ENCODE results near the gene OR51V1.
"Not testable (repeated sequence)": the region's sequence is repeated elsewhere in the genome, so short reads cannot be mapped to it uniquely, and the experiment has no call there.

The OR51V1 gene

DNA sequence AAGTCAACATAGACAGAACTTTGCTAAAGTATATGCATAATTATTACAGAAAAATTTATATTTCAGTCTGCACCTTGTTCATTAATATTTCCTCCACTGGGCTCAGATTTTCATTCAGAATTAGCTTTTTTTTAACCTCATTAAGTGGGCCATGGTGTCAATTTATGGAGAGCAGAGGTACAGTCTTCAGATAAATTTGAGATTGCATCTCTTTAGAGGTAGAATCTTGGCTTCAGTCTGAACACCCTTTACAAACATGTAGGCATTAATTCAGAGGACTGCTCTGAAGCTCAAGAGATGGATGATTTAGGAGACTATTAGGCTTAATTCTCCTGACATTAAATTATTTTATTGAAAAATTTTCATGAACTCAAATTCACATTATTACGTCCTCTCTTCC, 29.8 kb upstream of the OR51V1 start:
- DNase-seq: no peak

DNA sequence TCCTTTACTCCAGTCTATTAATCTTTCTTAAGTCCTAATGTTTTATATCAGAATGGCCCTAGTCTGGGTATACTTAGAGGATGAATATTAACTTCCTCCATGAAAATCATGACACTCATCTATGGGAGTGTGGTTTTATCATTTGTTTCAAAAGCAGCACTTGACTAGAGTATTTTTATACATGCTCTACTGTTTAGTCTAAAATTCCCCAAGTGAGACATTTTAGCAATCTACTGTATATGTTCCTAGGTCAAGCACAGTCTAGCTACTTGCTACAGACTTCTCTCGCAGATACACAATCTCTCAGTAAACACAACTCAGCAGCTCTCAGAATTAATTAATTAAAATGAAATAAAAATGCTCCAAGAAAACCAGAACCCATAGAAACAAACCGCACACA, 29.3 kb upstream of the OR51V1 start:
- no peak for DNase-seq

DNA sequence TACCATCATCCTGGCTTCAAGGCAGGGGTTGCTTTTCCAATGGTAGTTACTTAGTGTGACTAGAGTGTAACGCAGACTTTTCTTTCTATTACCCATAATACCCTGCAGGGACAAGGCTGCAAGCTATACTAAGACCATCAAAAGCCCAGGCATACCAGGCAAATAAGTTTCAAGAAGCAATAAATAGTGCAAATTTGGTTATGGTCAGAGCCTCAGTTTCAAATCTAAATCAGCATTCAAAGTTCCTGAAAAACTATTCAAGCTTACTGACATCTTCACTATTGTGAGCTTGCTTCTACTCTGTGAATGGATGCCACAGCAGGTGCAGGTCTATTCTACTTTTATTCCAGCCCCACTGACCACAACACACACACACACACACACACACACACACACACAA, 28.9 kb upstream of the OR51V1 start:
- DNase-seq: no peak

DNA sequence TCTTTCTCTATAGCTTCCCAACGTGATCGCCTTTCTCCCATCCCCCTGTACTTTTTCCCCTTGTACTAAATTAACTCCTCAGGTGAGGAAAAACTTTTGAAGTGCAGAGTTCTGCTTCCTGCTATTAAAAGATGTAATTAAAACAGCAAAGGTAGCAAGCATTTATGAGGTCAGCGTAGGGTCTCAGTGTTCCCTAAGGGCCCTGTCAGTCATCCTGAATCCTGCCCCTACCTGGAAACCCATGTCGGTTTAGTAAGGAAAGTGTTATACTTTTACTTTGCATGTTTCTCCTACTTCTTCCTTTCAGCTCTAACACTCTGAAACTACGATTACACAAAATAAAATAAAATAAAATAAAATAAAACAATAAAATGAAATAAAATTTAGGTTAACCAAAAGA, 27.6 kb upstream of the OR51V1 start:
- DNase-seq: no peak

DNA sequence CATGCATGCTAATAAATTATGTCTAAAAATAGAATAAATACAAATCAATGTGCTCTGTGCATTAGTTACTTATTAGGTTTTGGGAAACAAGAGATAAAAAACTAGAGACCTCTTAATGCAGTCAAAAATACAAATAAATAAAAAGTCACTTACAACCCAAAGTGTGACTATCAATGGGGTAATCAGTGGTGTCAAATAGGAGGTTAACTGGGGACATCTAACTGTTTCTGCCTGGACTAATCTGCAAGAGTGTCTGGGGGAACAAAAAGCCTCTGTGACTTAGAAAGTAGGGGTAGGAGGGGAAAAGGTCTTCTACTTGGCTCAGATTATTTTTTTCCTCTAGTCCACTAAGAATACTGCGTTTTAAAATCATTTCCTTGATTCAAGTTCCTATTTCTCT, 27.2 kb upstream of the OR51V1 start:
- no peak for DNase-seq

DNA sequence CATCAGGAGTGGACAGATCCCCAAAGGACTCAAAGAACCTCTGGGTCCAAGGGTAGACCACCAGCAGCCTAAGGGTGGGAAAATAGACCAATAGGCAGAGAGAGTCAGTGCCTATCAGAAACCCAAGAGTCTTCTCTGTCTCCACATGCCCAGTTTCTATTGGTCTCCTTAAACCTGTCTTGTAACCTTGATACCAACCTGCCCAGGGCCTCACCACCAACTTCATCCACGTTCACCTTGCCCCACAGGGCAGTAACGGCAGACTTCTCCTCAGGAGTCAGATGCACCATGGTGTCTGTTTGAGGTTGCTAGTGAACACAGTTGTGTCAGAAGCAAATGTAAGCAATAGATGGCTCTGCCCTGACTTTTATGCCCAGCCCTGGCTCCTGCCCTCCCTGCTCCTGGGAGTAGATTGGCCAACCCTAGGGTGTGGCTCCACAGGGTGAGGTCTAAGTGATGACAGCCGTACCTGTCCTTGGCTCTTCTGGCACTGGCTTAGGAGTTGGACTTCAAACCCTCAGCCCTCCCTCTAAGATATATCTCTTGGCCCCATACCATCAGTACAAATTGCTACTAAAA, 26.3 kb upstream of the OR51V1 start, which contains the start of gene HBB:
Gene HBB (minus strand): TSS at position 340 of the 579 bp plus-strand sequence. CDS start 50 bp downstream, at position 290.
- no peak for DNase-seq

DNA sequence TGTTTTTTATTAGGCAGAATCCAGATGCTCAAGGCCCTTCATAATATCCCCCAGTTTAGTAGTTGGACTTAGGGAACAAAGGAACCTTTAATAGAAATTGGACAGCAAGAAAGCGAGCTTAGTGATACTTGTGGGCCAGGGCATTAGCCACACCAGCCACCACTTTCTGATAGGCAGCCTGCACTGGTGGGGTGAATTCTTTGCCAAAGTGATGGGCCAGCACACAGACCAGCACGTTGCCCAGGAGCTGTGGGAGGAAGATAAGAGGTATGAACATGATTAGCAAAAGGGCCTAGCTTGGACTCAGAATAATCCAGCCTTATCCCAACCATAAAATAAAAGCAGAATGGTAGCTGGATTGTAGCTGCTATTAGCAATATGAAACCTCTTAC, 25.0 kb upstream of the OR51V1 start:
- no peak for DNase-seq

DNA sequence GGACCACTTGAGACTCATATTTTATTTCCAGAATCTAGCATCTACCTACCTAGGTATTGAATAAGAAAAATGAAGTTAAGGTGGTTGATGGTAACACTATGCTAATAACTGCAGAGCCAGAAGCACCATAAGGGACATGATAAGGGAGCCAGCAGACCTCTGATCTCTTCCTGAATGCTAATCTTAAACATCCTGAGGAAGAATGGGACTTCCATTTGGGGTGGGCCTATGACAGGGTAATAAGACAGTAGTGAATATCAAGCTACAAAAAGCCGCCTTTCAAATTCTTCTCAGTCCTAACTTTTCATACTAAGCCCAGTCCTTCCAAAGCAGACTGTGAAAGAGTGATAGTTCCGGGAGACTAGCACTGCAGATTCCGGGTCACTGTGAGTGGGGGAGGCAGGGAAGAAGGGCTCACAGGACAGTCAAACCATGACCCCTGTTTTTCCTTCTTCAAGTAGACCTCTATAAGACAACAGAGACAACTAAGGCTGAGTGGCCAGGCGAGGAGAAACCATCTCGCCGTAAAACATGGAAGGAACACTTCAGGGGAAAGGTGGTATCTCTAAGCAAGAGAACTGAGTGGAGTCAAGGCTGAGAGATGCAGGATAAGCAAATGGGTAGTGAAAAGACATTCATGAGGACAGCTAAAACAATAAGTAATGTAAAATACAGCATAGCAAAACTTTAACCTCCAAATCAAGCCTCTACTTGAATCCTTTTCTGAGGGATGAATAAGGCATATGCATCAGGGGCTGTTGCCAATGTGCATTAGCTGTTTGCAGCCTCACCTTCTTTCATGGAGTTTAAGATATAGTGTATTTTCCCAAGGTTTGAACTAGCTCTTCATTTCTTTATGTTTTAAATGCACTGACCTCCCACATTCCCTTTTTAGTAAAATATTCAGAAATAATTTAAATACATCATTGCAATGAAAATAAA, 24.3 kb upstream of the OR51V1 start:
- no peak for DNase-seq

DNA sequence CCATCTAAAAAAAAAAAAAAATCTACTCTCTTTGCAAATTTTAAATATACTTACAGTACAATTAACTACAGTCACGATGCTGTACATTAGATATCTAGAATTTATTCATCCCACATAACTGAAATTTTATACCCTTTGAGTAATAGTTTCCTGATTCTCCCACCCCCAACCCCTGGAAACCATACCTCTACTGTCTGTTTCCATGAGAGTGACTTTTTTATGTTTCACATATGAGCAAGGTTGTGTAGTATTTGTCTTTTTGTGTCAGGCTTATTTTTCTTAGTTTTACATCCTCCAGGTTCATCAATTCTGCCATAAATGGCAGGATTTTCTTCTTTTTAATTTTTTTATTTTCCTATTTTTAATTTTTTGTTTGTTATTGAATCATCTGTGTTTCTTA, 23.2 kb upstream of the OR51V1 start:
- no peak for DNase-seq

DNA sequence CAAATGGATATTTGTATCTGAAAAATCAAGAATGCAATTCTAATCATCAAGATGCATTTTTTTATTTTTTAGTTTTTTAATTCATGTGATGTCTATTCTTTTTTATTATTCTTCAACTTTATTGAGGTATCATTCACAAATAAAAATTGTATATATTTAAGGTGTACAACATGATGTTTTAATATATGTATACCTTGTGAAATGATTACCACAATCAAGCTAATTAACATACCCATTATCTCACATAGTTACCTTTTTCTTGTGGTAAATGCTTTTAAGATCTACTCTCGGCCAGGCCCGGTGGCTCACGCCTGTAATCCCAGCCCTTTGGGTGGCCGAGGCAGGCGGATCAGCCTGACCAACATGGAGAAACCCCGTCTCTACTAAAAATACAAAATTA, 22.7 kb upstream of the OR51V1 start:
- no peak for DNase-seq

DNA sequence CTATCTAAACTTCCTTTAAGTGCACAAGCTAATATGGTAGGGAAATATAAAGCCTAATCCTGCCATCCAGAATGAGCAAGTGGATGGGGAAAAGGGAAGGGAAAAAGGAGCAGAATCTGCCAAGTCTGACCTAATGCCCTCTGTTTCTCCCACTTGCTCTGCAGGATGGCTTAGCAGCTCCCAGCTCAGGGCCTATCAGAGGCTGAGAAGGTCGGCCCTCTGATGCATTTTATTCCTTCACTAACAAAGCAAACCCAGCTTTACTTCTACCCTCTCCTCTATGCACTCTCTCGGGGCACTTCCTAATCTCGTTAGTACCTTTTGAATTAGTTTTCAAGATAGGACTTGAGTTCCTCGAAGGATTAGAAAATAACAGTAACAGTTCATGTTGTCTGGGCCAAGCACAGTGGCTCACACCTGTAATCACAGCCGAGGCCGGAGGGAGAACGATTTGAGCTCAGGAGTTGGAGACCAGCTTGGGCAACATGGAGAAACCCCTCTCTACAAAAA, 9.9 kb upstream of the OR51V1 start:
- DNase-seq: no peak

DNA sequence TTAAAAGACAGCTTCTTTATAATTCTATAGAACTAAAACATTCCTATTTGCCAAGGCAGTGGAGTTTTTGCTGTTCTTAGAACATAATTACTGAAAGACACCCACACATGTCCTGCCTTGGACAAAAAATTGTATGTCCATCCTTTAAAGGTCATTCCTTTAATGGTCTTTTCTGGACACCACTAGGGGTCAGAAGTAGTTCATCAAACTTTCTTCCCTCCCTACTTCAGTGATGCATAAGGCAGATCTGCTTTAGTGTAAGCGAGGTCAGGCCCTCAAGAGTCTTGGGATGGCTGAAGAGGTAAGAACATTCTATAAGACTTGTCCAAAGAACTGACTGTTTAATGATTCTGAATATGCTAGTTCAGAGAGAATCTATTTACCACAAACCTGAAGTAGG, 4.3 kb upstream of the OR51V1 start:
- no peak for DNase-seq

DNA sequence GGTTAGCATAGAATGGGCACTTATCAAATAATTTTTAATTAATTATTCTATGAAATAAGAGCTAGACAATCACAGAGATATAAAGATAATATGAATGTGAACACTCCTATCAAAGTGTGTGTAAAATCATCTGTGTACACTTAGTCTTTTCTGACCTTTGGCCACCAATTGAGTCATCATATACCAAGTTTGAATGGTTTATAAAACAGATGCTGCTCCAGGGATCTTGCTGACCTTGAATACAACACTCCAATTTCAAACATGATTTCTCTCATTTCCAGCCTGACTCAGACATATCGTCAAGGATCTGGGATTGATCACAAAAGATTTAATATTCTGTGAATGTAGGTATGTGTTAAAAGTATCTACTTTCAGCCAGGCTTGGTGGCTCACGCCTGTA, 2.9 kb upstream of the OR51V1 start:
- DNase-seq: no peak

DNA sequence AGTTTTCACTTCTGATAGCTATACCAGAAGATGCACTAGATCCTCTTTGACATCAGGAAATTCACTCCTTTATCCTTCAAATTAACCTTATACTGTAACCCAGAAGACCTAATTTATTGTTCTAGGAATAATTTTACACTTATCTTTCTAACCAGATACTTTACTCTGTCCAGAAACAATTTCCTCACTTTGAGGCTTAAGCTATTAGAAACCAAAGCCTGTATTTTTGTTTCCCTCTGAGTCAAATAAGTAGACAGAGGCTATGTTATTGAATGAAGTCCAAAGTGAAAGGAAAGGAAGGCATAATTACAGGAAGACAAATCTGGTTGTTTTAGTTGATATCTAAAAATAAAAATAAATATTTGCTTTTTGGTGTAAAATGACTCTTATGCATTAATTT, 2.2 kb downstream of the OR51V1 start:
- no peak for DNase-seq

DNA sequence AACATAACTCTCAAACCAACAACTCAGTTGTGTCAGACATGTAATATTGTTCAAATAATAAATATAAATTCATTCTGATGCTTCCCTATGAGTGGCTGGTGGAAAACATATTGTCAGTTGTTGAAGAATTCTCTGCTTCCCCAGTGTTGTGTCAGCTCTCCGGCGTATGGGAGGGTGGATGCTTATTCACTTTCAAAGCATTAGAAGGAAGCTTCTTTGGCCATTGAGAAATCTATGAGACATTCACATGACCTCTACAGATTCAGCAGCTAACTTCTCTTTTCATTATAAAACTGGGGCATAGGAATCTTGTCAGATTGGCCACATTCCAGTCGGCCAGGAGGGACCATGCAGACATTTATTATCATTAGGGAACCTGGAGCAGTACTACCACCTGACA, 2.9 kb downstream of the OR51V1 start:
- no peak for DNase-seq

DNA sequence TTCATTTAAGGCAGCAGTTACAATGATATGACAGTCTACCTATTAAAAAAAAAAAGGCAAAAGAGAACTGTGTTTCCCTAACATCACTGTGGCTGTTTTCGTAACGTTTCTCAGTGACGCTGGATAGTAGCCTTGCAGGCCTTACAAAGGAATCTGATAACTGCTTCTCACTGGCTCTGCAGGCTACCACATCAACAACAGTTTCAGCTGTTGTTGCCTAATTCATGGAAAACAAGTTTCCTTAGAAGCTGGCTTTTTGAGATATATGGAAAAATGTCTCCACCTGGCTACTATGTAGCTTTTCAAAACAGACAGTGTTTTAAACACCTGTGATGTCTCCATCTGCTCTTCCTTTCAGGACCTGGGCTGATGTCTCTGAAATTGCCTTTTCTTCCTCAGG, 3.8 kb downstream of the OR51V1 start:
- DNase-seq: no peak

DNA sequence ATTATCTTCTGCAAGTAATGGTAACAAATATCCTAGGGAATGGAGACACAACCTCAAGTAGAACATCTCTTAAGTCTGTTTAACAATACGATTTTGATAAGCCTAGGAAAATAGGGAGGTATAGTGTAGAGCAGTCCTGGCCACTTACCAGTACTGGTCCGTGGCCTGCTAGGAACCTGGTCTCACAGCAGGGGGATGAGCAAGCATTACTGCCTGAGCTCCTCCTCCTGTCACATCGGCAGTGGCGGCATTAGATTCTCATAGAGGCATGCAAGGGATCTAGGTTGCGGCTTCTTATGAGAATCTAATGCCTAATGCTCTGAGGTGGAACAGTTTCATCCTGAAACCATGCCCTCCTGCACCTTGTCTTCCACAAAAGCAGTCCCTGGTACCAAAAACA, 4.4 kb downstream of the OR51V1 start:
- no peak for DNase-seq

DNA sequence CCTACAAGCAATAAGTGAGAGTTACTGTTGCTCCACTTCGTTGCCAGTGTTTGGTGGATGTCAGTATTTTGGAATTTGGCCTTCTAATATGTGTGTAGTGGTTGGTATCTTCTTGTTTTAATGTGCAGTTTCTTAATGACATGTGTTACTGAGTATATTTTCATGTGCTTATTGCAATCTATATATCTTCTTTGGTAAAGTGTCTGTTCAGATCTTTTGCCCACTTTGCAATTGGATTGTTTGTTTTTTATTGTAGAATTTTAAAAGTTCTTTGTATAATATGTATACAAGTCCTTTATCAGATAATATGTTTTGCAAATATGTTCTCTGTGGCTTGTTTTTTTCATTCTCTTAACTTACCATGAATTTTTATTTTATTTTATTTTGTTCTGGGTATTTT, 7.7 kb downstream of the OR51V1 start:
- no peak for DNase-seq

DNA sequence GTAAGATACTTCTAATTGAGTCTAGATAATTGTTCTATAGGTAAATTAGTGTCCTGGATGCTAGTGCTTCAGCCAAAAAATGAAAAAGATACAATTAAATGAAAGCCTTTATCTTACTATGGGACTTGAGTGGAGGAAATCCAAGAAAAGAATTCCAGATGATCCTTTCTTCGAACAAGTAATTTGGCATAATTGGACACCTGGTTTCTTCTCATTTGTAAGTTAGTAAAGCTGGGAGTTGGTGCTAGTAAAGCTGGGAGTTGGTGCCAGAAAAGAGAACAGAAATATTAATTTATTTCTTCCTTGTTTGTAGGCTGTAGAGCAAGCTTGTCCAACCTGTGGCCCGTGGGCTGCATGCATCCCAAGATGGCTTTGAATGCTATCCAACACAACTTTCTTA, 12.3 kb downstream of the OR51V1 start:
- no peak for DNase-seq

DNA sequence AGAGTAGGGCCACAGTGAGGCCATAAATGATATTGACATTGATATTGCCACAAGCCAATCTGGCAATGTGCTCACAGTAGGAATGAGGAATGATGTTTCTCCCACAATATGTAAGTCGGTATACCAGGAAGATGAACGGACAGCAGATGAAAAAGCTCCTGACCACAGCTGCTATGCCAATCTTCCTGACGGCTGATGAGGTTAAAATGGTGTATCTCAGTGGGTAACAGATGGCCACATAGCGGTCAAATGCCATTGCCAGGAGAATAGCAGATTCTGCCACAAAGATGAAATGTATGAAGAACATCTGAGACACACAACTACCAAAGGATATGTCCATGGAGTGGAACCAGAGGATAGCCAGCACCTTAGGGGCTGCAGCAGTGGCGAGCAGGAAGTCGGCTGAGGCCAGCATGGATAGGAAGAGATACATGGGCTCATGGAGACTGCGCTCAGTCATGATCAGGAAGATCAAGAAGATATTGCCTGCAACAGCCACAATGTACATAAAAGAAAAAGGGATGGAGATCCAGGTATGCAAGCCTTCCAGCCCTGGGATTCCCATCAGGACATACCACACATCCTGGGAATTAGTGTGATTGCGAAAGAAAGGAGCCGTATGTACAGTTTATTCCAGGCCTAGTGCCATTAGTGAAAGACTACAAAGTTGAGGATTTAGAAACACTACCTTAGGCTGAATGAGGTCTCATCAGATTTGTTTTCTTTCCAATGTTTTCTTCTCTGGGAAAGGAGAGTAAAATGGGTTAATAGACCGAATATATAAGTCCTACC, 22.2 kb downstream of the OR51V1 start:
- DNase-seq: no peak

DNA sequence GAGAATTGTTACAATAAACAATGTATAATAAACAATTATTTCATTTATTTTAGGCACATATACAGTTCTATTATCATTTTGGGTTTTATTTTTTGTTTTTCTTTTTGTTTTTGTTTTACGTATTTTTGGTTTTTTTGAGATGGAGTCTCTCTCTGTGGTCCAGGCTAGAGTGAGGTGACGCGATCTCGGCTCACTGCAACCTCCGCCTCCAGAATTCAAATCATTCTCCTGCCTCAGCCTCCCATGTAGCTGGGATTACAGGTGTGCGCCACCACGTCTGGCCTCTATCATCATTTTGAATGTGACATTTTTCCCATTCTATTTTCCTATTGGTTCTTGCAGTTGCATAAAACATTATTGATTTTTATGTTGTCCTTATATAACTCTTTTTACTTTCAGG, 25.5 kb downstream of the OR51V1 start:
- no peak for DNase-seq

DNA sequence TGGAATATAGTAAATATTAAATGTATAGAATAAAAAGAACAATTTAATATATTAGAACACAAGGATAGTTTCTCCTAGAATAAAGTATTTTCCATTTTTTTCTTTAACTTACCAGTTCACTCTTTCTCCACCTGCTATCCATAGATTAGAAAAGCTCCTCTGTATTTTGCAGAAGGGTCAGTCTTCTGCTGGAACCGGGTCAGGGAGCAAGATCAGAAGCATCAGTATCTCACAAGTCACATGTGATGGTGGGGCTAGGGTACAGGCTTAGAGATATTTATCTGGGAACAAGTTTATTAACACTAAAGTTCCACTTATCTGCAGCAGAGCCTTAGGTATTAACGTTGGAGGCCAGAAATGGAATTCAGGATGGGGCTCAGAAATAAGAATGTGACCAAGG, 28.6 kb downstream of the OR51V1 start:
- no peak for DNase-seq

DNA sequence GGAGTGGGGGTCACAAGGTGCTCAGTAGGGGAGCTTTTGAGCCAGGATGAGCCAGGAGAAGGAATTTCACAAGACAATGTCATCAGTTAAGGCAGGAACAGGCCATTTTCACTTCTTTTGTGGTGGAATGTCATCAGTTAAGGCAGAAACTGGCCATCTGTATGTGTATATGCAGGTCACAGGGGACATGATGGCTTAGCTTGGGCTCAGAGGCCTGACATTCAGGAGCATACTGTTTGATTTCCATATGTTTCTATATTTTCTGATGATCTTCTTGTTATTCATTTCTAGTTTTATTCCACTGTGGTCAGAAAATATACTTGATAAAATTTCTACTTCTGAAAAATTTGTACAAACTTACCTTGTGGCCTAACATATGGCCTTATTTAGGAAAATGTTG, 34.6 kb downstream of the OR51V1 start:
- not testable (repeated sequence) for DNase-seq

DNA sequence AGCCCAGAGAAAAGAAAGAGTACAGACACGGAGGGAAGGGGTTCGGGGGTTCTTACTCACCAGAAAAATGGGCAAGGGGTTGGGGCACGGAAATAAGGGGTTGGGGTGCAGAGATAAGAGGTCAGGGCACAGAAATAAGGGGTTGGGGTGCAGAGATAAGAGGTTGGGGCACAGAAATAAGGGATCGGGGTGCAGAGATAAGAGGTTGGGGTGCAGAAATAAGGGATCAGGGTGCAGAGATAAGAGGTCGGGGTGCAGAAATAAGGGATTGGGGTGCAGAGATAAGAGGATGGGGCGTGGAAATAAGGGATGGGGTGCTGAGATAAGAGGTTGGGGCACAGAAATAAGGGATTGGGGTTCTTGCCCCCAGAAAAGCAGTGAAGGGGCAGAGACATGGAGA, 35.7 kb downstream of the OR51V1 start:
- DNase-seq: not testable (repeated sequence)

Measured in stimulated activated CD4-positive, alpha-beta T cell treated with anti-CD3 and anti-CD28 coated beads, Interleukin-4, amount 100 ng/mL, for 1 hour (primary cell).